Breast epithelium (tissue), 3 donors: ENCODE measurements around the gene IMMP2L.

Source experiments
- POLR2A ChIP-seq: fragments of 450-650 bp; IDR thresholded peaks from one replicate; pipeline ENCODE4 v1.6.1; 2016; ENCODE audit warnings: antibody characterized with exemption, mild to moderate bottlenecking, moderate library complexity
- TF ChIP-seq, protein P1 (sequence below), 3 donors: fragments of 450-650 bp; IDR thresholded peaks; one replicate each; pipeline ENCODE4 v1.5.1; 2016 to 2017; ENCODE audit warnings: antibody characterized with exemption in 3 of 3, mild to moderate bottlenecking in 3 of 3, moderate library complexity in 3 of 3

DNA sequence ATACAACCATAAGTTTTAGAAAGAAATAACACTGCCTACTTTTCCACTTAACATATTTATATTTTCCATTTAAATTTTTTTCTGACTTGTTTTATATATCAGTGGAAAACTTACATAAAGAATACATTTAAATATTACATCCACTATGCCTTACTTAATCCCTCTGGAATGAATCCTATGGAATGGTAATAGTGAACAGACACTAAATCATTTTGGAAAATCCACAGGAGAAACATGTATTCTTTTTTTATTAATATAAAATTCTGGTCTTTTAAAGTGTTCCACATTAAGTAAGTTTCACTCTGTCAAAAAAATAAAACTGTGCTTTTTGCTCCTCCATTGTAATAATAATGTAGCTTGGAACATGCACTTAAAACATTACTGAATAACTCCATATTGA lies 708.1 kb downstream of the IMMP2L start:
- TF ChIP-seq POLR2A: no peak
- TF ChIP-seq, protein P1, sequence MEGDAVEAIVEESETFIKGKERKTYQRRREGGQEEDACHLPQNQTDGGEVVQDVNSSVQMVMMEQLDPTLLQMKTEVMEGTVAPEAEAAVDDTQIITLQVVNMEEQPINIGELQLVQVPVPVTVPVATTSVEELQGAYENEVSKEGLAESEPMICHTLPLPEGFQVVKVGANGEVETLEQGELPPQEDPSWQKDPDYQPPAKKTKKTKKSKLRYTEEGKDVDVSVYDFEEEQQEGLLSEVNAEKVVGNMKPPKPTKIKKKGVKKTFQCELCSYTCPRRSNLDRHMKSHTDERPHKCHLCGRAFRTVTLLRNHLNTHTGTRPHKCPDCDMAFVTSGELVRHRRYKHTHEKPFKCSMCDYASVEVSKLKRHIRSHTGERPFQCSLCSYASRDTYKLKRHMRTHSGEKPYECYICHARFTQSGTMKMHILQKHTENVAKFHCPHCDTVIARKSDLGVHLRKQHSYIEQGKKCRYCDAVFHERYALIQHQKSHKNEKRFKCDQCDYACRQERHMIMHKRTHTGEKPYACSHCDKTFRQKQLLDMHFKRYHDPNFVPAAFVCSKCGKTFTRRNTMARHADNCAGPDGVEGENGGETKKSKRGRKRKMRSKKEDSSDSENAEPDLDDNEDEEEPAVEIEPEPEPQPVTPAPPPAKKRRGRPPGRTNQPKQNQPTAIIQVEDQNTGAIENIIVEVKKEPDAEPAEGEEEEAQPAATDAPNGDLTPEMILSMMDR (IDR thresholded peaks at IDR 0.05): no peak
